HG03460 (cell line): ENCODE measurements around the gene PCDHGA2.
A peak's percentile ranks its signal among the peaks of the same experiment; 100 is the strongest.
"Not testable (repeated sequence)": the region's sequence is repeated elsewhere in the genome, so short reads cannot be mapped to it uniquely, and the experiment has no call there.

Experiments
- ATAC-seq: cut with Tn5 transposase; IDR thresholded peaks from one replicate; pipeline ENCODE4 v1.9.1; 2021; ENCODE audit not compliant: unreplicated experiment

The PCDHGA2 gene

DNA sequence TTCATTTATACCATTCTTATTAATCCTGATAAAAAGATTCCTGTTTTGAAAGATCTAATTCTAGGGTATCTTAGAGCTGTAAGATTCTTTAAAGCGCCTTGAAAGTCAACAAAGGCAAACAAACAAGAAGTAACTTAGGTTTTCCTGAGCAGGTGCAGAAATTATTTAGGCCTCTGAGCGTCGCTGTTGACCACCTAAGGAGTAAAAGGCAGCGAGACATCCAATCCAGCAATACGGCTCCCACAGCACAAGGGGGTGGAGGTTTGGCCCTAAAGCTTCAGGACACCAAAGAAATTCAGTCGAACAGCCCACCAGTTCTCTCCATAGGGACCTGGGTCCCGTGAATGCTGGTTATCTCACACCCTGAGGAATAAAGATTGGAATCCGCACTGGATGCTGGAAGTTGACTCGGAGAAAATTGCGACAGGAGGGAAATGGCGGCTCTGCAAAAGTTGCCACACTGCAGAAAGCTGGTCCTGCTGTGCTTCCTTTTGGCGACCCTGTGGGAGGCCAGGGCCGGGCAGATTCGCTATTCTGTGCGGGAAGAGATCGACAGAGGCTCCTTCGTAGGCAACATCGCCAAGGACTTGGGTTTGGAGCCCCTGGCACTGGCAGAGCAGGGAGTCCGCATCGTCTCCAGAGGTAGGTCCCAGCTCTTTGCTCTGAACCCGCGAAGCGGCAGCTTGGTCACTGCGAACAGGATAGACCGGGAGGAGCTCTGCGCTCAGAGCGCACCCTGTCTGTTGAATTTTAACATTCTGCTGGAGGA is at the start of gene PCDHGA2:
PCDHGA2 (plus strand) TSS at position 223 of the 769 bp plus-strand sequence.
- no peak for ATAC-seq

DNA sequence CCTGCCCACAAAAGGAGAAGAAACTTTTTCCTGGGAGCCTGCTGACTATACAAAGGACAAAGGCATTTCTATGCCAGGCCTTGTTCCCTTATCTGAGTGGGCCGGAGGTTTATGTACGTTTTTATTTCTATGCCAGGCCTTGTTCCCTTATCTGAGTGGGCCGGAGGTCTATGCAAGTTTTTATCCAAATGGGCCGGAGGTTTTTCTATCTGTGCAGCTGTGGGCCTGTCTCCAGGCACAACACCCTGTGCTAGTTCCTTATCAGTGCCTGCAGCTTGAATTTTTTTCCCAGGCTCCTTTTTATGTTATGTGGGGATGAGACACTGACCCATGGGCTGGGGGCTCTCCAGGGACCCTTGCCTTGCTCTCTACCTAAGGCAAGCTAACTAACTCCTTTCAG is 40.2 kb upstream of the PCDHGA2 start:
- no peak for ATAC-seq

DNA sequence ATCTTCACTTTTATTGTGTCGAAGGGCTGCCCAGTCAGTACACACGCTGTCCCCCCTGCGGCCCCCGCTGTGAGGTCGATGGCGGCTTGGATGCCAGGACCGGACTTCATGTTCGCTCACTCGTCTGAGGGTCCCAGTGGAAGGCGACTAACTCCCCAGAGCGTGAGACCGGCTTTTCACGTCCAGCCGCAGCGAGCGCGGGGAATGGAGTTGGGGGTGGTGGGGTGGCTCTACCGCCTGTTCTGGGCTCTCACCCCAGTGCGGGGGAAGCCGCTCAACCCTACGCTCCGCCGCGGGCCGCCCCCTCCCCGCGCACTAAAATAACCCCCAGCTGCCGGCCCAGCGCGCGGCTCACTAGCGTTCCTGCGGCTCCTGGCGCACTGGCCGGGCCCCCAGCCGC is 34.8 kb upstream of the PCDHGA2 start, which contains the start of gene SLC25A2:
SLC25A2 (minus strand) TSS at position 294 of the 400 bp plus-strand sequence; CDS start at position 110, 184 bp downstream.
- no peak for ATAC-seq

DNA sequence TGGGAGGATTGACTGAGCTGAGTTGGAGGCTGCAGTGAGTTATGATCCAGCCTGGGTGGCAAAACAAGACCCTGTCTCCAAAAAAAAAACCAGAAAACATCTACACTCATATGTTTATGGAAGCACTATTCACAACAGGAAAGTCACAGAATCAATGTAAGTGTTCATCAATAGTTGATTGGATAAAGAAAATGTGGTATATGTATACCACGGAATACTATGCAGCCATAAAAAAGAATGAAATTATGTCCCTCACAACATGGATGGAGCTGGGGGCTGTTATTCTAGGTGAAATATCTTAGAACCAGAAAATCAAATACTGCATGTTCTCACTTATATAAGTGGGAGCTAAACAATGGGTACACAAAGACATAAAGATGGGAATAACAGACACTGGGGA is 31.9 kb upstream of the PCDHGA2 start:
- ATAC-seq: no peak

DNA sequence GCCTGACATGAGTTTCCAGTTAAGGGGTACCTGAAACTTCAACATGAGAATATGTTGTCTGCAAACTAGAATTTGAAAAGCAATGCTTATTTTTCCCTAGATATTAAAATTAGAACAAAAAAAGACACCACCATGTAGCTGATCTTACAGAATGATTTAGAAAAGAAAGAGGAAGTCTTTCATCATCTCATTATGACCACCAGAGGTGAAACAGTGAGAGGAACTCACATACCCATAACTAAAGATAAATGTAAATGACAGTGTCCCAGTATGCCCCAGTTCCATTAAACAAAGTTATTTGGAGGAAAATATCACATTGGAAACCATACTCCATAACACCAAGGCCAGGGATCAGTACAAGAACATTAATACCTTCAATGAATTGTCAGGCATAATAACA is 24.8 kb upstream of the PCDHGA2 start:
- no peak for ATAC-seq

DNA sequence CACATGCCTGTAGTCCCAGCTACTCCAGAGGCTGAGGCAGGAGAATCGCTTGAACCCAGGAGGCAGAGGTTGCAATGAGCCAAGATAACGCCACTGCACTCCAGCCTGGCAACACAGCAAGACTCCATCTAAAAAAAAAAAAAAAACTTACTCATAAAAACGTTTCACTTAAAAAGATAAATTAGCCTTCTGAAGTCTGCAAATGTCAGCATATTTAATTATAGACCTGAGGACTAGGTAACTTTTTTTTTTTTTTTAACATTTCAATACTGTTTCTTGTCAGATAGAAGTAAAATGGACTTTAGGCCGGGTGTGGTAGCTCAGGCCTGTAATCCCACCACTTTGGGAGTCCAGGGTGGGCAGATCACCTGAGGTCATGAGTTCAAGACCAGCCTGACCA is 21.6 kb upstream of the PCDHGA2 start:
- ATAC-seq: not testable (repeated sequence)

DNA sequence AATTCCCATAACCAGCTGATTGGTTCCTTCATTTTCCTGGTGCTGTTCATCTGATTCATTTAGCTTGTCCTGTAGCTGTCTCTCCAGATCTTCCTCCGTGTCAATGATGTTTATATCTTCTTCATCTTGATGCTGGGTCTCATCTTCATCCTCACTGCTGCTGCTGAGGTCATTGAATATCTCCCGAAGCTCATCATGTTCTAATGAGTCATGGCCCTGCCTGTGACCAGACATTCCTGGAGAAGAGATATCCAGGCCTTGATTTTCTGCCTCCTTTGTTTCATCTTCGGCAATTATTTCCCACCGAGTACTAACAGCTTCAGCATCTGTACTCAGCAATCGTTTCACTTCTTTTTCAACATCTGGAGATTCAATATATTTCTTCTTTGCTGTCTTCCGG is 19.4 kb upstream of the PCDHGA2 start:
- ATAC-seq: no peak

DNA sequence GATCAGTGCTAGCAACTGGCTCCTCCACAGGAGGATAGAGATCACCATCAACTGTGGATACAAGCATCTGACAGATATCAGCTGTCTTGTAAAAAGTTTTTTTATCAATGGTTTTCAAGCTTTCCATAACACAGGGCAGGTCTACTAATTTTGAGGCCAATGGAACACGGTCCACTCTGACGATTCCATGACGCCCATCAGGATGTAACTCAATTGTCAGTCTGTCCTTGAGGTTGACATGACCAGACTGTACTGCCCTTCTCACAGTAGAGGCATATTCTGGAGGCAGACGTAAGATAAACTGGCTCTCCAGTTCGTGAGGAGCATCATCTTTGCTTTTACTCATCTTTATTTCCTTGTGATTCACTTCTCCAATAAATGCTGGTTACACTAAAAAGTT is 18.9 kb upstream of the PCDHGA2 start:
- no peak for ATAC-seq

DNA sequence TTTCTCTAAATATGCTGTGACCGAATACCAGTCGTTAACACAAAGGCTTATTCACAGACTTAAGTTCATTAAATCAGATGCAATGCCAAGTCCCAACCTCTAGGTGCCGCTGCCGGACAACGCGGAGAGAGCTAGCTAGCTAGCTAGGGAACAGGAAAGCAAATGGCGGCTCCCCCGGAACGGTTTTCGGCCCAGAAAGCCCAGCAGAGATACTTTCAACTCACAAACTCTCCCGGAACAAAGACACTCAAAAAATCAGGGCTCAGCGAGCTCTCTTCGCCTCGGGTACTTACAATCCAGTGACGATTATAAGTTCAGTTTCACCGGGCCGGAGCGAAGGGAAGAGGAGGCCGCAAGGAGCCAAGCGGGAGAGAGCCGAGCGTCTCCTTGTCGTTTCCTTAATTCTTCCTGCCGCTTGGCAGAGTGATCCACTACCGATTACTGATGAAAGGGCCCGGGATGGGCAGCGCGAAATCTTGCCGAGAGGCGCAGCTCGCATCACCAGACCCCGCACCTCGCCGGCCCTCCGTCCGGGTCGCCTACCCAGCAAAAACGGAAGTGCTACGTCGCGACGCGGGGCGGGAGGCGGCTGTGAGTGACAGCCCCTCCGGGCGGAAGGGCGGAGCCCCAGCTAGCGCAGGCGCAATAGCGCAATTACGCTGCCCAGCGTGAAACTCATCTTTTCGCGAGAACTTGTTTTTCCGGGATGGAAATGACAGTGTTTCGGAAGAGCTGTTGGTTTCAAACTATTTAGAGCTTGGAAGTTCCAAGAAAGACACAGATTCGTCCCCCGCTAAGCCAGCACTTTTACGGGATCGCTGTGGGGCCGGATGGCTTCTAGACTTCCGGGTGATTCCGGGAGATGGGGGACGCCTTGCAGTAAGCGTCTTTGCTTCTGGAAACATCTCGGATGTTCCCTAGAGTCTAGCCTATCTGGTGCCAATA is 18.1 kb upstream of the PCDHGA2 start, which contains the start of gene TAF7:
TAF7 (minus strand) TSS at position 560 of the 945 bp plus-strand sequence. CDS start 740 bp downstream, outside the sequence.
- ATAC-seq: peak; percentile 97

DNA sequence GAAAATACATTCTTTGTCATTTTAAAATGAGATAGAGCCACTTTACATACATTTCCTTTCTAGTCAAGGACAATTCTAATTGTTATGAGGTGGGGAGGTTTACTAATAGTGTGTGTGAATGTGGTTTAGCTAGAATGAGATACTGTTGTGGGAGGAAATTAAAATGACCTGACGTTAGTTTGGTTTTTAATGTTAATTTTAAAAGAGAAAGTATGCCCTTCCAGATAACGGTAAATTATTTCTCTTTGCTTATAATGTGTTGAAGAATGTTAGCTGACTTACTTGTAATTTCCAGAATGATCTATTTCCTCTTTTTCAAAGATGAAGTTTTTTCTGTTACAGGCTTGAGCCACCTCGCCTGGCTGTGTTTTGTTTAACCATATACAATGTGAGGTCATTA is 16.3 kb upstream of the PCDHGA2 start:
- ATAC-seq: no peak

DNA sequence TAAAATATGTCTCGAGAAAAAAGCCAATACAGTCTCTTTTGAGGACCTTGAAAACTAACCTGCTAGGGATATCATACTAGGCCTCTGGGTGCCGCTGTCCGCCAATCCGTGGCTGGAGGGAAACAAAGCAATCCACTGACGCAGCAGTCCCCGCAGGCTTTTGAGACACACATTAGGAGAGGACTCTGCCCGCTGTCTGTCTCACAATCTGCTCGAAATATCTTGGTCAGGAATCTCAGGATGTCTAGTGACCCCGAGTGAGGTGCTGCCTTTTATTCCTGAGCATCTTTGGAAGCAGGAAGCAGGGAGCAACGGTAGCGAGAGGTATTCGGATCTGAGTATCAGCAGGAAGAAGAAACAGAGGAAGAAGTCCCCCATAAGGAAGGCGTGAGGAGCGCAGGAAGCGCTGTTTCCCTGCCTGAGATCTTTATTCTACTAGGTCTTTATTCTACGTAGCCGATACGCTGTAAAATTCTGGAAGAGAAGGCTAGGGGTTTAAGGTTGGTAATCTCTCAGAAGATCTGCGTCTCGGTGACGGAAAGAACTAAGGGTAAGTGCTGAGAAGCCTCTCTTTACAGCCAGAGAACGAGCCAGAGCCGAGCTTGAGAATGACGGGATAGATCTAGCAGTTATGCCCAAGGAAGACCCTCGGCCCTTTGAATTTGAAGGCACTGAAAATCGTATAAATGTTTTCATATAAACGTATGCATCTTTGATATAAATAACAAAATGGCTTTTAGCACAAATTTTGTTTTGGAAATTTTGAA is 12.3 kb upstream of the PCDHGA2 start:
- peak; percentile 80 for ATAC-seq

DNA sequence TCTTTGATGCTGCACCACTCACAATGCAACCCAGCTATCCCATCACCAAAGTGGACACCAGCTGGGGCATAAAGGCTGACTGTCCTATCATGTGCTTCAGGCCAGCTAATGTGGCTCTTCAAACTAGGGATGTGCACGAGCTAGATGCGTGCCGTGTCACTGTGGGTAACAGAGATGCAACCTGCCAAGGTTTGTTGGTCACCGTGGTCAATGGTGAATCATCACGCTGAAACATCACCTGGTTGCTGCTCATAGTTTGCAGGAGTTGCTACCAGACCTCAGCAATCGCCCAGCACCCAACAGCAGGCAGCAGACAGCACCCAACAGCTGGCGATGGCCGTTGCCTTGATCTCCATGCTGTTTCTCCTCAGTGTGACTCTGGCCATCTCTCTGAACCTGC is 10.3 kb upstream of the PCDHGA2 start:
- no peak for ATAC-seq

DNA sequence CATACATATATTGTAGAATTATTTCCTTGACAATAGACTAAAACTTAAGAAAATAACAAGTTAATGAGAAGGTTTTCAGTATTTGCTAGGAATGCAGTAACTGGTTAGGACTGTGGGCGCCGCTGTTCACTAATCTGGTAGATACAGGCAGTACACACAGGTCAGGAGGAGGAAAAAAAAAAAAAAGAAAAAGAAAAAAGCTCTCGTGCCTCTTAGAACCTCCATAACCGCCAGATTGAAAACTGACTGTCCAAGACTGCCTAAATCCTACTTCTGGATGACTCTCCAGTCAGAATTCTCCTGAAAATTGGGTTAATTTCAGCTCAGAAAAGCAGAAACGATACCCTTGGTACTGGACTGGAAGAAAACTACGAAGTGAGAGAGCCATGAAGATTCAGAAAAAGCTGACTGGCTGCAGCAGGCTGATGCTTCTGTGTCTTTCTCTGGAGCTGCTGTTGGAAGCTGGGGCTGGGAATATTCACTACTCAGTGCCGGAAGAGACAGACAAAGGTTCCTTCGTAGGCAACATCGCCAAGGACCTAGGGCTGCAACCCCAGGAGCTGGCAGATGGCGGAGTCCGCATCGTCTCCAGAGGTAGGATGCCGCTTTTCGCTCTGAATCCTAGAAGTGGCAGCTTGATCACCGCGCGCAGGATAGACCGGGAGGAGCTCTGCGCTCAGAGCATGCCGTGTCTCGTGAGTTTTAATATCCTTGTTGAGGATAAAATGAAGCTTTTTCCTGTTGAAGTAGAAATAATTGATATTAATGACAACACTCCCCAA is 8.1 kb upstream of the PCDHGA2 start, which contains the start of gene PCDHGA1:
PCDHGA1 (plus strand) TSS at position 216 of the 782 bp plus-strand sequence.
- no peak for ATAC-seq

DNA sequence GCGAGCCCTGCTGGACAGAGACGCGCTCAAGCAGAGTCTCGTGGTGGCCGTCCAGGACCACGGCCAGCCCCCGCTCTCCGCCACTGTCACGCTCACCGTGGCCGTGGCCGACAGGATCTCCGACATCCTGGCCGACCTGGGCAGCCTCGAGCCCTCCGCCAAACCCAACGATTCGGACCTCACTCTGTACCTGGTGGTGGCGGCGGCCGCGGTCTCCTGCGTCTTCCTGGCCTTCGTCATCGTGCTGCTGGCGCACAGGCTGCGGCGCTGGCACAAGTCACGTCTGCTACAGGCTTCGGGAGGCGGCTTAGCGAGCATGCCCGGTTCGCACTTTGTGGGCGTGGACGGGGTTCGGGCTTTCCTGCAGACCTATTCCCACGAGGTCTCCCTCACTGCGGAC is 6.0 kb upstream of the PCDHGA2 start:
- not testable (repeated sequence) for ATAC-seq

DNA sequence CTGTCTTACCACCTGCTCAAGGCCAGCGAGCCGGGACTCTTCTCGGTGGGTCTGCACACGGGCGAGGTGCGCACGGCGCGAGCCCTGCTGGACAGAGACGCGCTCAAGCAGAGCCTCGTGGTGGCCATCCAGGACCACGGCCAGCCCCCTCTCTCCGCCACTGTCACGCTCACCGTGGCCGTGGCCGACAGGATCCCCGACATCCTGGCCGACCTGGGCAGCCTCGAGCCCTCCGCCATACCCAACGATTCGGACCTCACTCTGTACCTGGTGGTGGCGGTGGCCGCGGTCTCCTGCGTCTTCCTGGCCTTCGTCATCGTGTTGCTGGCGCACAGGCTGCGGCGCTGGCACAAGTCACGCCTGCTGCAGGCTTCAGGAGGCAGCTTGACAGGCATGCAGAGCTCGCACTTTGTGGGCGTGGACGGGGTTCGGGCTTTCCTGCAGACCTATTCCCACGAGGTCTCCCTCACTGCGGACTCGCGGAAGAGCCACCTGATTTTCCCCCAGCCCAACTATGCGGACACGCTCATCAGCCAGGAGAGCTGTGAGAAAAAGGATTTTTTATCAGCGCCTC is 2.3 kb downstream of the PCDHGA2 start:
- not testable (repeated sequence) for ATAC-seq

DNA sequence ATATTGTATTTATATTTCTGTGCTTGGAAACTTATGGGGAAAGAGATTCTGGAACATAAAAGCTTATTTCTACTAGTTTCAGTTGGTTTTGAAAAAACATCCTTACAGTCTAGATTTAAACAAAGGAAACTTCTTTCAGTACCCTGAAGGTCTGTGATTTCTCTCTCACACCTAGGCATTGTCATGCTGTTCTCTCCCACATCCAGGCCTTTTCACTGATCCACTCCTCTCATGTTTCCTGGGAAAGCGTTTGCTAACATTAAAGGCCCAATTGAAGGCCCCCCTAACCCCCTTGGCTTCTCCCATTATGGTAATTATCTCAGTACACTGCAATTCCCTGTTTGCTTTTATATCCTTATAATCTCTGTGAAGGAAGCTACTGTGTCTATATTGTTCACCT is 4.2 kb downstream of the PCDHGA2 start:
- no peak for ATAC-seq

DNA sequence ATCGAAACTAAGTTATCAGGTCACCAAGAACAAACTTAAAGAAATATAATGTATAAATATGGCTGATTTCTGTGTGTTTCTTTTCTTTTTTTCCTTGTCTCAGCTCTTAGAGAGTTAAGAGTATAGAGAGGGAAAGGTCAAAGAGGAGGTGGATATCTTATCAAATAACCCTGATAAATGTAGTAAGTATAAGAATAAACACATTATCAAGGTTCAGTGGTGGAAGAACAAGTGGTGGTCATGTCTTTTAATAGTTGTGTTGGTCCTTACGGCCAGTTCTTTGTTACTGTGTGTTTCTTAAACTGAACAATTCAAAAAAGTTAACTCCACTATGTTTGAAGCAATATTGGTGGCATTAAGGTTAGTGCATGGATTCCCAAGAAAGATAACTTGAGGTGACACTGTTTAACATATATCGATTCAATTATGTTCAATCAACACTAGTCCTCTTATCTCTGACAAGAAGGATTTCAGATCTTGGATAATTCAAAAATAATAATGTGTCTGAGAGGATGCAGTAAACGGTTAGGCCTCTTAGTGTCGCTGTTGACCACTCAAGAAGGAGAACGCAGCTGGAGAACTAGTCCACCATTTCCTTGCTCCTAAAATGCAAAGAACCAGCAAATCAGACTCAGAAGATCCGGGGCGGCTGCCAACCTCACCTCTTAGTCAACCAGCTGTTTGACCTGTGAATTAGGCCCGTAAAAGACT is 4.8 kb downstream of the PCDHGA2 start, which contains the start of gene PCDHGA3:
PCDHGA3 (plus strand) TSS at position 588 of the 711 bp plus-strand sequence. CDS start 205 bp downstream, outside the sequence.
- no peak for ATAC-seq

DNA sequence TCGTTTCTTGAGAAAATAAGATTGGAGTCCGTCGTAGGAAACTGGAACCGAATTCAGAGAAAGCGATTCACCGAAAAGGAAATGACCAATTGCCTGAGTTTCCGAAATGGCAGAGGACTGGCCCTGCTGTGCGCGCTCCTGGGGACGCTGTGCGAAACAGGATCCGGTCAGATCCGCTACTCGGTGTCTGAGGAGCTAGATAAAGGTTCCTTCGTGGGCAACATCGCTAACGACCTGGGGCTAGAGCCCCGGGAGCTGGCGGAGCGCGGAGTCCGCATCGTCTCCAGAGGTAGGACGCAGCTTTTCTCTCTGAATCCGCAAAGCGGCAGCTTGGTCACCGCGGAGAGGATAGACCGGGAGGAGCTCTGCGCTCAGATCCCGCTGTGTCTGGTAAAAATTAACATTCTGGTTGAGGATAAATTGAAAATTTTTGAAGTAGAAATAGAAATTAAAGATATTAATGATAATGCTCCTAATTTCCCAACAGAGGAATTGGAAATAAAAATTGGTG is 5.4 kb downstream of the PCDHGA2 start:
- no peak for ATAC-seq

DNA sequence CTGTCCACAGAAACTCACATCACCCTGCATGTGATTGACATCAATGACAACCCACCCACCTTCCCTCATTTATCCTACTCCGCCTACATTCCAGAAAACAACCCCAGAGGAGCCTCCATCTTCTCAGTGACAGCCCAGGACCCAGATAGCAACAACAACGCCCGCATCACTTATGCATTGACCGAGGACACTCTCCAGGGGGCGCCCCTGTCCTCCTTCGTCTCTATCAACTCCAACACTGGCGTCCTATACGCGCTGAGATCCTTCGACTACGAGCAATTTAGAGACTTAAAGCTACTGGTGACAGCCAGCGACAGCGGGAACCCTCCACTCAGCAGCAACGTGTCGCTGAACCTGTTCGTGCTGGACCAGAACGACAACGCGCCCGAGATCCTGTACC is 6.8 kb downstream of the PCDHGA2 start:
- no peak for ATAC-seq
